Astrocyte (in vitro differentiated cells and primary cell): ENCODE results near the gene P2RY8.

Experiments
- CTCF ChIP-seq: IDR thresholded peaks from 2 replicates; pipeline ENCODE4 v1.5.1; 2011; ENCODE audit warnings: low read depth, mild to moderate bottlenecking, inconsistent platforms, low read length, moderate library complexity; ENCODE audit not compliant: insufficient read depth
- EZH2 ChIP-seq: IDR thresholded peaks from 2 replicates; pipeline ENCODE4 v1.6.1; 2012; ENCODE audit warnings: mild to moderate bottlenecking, low read length, inconsistent platforms; ENCODE audit not compliant: insufficient read depth

- TF ChIP-seq CTCF (no peak), EZH2 (no peak)
Observed at GRCh38 chrX:1451251-1451660, 85.7 kb downstream of the P2RY8 start.
